Cortex of kidney (tissue), 1 donor: ENCODE data around the gene TOP2B.

Experiments used
- DNase-seq: peaks from one replicate; lab custom pipeline; 2025; lab: John Stamatoyannopoulos, UW

The TOP2B gene

DNA sequence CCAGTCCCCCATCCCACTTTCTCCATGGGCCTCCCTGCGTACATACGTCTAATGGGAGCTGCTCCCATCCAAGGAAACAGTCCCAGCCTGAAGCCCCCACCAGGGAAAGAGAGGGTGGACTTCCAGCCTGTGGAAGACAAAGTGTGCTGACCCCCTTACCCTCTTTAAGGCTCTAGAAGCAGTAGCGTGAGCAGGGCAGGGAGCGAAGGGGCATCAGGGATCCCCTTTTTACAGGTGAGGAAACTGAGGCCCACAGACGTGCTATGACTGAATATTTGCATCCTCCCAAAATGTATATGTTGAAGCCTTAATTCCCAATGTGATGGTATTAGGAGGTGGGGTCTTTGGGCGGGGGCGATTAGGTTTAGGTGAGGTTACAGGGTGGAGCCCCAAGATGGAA is 83.4 kb downstream of the TOP2B start:
- DNase-seq = no peak

DNA sequence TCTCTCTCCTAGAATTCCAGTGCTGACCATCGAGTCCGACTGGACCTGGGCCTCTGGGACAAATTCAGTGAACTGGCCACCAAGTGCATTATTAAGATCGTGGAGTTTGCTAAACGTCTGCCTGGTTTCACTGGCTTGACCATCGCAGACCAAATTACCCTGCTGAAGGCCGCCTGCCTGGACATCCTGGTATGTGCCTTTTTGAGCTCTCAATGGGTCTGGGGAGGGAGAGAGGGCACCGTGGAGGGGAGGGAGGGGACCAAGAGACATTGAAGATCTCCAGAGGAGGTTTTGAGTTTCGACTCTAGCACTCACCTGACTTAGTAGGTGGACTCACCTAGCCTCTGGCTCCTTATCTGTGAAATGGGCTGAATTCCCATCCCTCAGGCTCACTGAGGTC is 84.2 kb downstream of the TOP2B start:
- no peak for DNase-seq

DNA sequence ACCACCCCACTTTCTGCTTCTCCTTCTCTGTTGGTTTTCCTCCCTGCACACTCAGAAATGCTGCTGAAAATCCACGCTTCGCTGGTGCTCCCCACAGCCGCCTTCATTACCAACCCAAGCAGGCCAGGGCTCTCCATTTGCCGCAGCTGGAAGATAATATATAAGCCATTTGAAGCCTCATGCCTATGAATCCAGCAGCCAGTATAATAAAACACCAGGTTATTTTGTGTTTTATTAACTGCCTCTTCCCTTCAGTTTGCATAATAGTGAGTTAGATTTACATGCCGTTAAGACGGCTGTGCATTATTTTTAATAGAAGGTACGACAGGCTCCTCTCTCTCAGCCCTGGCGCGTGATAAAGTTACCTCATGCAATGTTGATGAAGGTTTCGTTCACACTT is 86.6 kb downstream of the TOP2B start:
- no peak for DNase-seq

DNA sequence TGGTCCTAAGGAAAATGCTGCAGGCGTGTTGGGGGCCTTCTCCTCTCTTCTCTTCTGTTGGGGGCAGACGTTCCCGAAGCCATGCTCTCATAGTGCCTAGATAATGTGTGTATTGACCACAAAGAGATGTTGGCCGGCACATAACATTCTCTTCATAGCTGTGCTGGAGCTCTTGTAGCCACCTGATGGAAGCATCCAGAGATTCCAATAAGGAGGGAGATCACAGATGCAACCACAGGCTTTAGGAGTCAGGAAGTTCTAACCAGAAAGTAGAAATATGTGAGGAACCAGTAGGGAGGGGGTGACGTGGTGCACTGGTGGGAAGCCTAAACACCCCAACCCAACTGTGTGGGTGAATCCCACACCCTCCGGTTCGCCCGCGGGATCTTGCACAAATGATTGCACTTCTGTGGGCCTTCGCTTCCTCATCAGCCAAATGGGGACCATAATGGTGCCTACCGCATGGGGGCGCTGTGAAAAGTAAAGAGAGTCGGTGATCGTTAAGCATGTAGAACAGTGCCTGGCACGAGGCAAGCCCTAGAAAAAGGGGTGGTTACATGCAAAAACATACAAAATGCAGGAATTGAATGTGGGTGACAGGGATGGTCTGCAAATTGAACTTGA is 87.8 kb downstream of the TOP2B start:
- no peak for DNase-seq

DNA sequence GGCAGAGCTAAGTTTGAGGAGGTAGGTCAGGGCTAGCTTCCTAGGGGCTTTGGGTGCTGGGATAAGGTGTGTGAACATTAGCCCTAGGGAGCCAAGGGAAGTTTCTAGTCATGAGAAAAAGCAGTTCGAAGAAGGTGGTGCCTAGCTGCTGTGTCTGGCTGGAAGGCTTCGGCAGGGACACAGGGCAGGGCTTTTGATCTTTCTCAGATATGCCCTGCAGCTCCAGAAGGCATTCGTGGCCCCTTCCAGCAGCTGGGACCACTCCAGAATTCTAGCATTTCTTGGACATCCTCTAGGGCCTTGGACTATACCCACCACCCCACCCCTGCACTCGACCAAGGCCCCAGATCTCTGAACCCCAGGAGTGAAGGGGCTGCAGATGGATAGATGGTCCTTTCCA is 88.6 kb downstream of the TOP2B start:
- DNase-seq = no peak

DNA sequence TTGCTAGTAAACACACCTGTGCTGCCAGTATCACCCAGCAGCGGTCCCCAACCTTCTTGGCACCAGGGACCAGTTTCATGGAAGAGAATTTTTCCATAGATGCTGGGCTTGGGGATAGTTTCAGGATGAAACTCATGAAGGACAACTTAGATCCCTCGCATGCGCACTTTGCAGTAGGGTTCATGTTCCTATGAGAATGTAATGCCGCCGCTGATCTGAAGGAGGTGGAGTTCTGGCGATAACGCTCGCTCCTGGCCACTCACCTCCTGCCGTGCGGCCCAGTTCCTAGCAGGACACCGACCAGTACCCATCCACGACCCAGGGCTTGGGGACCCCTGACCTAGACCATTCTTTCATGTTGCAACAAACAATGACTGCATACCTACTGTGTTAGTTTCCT is 89.7 kb downstream of the TOP2B start:
- DNase-seq = no peak

DNA sequence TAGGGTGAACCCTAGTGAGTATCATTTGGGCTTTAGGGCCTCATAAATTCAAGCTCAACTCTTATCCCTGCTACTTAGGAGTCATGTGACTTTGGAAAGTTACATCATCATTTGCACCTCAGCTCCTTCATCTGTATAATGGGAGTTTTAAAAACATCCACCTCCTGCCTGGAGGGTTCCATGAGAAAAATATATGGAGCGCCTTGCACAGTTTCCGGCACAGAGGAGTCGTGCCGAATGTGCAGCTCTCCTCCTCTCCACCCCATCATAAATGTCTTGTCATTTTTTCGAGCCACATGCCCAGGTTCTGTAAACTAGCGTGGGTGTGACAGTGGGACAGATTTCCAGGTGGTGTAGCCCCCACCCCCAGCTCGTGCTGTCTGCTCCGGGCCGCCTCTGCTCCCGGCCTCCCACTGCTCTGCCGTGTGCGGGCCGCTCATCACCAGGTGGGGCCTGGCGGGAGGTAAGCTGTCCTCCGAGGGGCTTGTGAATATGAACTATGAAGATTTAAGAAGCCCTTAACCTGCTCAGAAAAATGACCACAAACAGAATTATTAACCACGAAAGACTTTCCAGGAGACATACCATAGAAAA is 90.4 kb downstream of the TOP2B start:
- DNase-seq = no peak

DNA sequence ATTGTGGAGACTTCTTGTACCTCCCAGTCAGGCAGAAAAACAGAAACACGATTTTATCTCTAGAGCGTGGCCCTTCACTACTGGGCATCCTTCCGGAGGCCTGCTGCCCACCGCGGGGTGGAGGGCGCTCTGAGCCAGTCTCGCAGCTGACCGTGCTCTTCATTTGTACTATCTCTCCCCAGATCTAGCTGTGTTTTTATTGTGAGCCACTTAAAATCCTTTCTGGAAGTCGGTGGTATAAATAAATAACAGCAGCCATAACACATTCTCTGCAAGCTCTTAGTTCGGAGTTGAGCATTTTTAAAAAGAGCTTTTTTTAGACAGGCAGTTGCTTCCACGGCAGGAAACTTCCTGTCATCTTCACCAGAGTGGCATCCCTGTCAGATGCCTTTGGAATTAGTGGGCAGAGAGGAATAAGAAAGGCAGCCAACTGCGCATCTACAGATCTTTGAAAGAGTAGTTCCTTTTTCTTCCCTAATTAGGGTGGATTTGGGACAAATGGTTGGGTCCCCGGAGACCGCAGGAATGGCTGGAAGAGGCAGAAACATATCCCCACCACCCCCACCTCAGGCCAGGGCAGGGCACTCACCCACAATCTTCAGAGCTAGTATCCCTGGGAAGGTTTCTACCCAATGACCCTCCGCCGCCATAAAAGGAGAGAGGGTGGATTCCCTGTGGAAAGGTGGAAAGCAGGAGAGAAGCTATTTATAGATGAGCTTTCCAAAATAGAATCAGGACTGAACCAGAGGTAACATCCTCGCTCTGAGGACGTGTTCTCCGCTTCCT is 91.1 kb downstream of the TOP2B start:
- no peak for DNase-seq

DNA sequence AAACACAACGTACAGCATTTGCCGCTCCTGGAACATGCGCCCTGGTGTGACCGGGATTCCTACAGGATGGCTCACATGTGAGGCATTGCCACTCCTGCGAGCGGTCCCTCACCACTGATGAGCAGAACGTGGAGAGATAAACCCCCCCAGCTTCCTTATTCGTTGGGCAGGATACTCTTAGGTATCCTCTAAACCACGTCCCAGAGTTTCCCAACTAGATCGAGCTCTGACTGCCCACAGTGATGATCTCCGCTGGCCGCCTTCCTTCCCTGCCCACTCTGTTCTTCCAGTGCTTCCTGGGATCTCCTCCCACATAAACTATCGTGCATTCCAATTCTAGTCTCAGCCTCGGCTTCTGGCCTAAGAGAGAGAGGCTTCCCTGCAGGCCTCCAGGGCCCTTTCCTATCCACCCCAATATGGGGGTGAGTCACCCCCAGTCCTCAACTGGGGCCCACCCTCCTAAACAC is 91.8 kb downstream of the TOP2B start:
- DNase-seq = no peak

DNA sequence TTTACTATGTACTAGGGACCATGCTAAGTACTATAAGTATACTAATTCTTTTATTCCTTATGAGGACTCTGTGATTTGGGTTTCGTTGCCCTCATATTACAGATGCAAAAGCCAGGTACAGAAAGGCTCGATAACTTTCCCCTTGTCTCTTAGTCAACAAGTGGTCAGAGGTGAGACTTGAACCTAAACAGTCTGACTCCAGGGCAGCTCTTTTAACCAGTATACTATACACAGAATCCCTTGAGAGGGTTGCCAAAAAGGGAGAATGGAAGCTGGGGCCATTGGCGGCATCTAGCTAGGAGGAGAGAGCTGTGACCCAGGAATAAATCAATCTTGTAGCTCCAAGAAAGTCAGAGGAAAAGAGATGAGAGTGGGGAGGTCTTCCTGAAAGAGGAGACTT is 92.4 kb downstream of the TOP2B start:
- no peak for DNase-seq

DNA sequence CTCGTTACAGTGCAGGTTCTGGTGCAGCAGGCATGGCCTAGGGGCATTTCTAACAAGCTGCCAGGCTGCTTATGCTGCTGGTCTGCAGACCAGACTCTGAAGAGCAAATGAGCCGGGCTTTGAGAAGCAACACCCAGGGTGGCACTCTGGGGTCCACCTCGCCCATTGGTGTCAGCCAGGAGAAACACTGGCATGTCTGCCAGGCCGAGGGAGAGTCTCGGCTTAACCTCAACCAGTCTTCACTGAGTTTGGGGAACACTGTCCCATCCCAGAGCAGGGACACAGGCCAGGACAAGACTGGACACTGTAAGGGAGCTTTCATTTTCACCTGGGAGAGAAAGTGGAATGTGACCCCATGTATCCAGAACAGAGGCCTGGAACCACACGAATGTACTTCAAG is 93.4 kb downstream of the TOP2B start:
- no peak for DNase-seq

DNA sequence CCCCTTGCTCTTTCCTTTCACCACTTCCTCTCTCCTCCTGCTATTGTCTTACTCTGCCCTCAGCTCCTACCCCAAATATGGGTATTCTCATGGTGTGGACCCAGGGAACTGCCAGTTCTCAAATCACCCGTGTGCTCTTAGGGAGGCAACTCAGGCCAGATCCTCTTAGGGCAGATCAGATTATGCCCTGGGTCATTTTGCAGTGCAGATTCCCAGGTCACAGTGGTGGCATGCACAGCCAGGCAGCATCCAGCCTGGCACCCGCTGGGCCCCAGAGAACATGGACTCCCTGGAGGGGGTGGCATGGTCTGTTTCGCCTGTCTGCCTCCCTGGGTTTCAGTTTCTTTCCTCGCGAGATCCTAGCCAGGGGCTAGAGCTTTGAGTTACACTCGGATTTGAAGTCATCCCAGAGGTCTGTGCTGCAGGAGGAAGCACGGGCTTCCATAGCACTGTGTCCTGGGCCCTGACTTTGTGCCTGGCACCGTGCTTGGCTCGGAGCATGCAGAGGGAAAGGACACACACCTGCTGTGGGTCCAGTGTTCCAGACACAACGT is 96.1 kb downstream of the TOP2B start:
- DNase-seq = no peak

DNA sequence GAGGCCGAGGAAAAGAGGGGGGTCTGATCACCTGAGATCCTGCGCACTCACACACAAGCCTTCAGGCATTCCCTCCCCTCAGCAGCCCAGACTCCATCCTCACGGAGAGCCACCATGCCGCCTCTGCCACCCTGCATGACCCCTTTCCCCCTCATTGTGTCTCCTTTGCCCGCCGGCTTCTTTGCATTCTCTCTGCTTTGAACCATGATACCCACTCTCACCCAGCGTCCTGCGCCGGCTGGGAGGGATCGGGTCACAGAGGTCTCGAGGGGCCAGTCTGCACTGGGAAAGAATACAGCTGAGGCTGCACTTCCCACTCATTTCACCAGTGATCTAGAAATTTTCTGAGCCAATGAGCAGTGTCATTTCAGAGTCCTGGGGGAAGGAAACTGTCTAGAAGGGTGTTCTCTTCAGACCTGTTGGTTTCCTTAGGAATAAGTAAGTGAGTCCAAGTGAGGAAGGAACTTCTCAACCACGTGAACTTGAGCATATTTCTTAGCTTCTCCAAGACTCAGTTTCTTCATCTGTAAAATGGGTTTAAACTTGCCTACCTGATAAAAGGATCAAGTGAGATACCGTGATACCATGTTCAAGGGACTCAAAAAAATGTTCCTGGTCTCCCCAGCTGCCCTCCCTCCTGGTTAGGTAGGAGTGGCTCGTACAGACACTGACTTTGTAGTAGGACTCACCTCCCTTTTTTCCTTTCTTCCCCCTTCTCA is 96.7 kb downstream of the TOP2B start:
- no peak for DNase-seq

DNA sequence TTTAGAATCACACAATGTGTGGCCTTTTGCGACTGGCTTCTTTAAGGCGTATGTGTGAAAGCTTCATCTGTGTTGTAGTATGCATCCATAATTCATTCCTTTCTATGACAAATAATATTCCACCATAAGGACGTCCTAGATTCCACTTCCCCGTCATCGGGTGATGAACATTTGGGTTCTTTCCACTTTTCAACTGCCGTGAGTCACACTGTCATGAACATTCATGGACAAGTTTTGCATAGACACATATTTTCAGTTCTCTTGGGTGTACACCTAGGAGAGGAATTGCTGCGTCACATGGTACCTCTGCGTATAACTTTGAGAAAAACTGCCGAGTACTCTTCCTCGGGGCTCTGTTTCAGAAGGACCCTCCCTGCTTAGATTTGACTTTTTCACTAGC is 97.3 kb downstream of the TOP2B start:
- no peak for DNase-seq

DNA sequence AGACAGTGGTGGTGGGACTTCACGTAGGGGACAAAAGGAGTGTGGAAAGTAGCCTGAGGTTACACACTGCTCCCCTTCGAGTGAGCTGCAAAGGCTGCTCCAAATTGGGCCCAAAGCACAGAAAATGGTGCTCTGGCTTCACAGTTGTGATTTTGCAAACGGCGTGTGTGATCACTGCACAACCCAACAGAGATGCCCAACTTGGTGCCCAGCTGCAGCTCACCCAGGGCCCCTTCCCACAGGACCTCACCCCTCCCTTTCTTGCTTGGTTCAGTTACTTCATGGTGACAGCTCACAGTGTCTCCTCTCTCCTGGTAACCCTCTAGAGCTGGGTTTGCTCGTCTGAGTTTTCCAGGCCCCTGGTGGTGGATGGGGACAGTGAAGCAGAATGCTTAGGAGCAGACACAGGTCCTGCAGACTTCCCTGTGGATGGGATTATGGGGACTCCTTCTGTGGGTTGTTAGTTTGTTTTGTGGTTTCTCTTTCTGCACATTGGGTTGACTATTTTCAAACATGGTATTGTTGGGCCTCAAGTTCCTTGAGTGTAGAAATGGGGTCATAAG is 98.3 kb downstream of the TOP2B start:
- DNase-seq = no peak

DNA sequence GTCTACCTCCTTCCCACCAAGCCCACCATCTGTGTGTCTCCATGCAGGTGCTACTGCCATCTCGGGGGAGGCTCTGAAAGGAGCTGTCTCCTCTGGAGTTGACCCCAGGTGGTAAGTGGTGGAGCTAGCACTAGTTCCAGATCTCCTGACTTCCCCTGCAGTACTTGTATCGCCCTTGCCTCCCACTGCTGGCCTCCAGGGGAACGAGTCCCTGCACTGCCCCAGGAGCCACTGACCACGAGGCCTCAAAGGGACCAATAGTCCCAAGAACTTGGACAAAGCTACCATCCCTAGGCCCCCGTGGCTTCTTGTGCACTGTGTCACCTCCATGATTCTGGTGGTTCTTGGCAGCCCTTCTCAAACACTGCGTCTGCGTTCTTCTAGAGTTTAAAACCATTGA is 98.9 kb downstream of the TOP2B start:
- DNase-seq = no peak

DNA sequence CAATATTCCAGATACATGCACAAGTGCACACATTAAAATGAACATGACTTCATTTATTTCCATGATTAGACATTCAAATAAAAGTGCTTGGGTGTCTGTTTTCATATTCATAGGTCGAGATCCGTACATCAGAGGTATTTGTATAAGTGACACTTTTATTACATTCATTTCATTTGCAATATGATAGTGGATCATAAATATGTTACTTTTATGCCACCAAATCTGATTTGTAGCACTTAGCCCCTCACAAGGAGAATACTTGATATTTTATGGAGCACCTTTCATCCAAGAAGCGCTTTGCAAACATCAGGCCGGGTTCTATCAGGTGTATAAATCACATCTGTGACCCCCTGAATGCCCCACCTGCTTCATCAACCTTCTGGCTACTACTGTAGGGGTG is 100.6 kb downstream of the TOP2B start:
- DNase-seq = no peak

DNA sequence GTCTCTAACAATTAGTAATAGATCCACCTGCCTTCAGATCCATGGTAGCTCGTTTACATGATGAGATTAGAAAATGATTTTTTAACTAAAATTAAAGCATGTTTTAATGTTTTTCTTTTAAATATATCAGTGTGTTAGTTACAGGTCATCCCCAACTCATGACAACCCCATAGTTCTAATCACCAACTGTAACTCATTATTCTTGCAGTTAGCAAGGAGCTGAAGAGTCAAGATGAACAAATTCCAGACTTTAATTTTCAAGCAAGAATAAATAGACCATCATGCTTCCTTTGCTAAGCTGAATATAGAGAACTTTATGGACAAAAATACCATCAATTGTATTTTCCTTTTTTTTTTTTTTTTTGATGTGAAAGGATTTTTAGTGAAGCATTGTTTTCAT is 101.1 kb downstream of the TOP2B start:
- no peak for DNase-seq

DNA sequence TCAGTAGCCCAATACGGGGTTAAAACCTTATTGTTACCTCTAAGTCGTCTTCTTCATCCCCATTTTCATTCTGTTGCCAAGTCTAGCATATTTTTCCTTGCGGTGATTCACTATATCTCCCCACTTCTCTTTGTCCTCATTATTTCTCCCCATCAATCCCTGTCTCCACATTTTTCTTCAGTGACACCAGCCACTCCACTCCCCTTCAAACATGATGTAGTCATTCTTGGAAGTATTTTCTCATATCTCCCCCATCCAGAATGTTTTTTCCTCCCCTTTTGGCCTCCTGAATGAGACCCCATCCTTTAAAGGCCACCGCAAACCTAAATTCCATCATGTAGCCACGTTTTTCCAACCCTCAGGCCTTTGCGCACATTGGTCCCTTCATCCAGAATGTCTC is 105.9 kb downstream of the TOP2B start:
- no peak for DNase-seq

DNA sequence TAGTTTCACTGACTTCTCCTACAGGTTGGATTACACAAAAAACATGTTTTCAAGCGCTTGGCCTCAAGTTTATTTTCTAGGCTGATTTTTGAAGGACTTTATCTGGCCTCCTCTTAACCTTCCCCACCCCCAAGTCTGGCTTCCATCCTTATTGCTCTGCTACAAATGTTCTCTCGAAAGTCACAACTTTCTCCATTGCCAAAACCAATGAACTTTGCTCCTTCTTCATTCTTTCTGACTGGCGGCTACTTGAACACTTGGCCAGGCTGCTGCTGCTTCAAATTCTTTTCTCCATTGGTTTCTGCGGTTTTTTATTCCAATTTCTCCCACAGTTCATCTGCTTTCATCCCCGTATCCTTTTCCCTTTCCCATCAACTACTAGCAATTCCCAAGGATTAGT is 106.6 kb downstream of the TOP2B start:
- no peak for DNase-seq

DNA sequence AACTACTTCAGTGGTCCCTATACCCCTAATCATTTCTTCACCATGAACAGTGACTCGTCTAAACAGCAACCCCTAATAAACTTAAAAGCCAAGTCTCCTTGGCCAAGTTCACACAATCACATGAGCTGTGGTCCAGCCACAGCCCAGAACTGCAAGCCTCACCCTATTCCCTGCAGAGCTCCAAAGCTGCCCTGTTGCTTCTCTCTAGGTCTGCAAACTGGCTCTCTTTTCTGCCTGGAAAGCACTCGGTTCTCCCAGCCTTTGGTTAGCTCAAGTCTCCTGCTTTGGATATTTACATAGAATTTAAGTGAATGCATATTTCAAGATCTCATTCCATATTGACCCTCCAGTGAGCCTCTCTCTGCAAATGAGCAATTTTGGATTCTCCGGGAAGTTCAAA is 107.0 kb downstream of the TOP2B start:
- DNase-seq = no peak

DNA sequence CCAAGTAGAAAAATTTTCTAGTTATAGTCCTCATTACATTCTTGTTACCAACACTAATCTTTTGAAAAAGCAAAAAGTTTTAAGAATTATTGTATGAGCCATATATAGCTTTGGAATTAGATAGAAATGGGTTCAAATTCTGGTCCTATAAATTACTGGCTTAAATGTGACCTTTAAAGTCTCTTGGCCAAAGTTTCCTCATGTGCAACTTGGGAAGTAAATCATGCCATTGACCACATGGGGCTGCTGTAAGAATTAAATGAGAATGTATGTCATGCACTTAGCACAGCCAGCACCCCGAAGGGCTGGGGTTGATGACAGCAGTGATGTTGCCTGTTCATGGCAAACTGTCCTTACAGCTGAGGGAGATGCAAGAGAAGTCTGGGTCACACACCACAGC is 108.3 kb downstream of the TOP2B start:
- no peak for DNase-seq
